Peyer's patch (tissue), 4 donors: ENCODE measurements around the gene PTPRB. TPM values are rescaled to one million over a fixed set of nuclear protein-coding genes. Genes with fewer than 3 reads are reported as not detected.

Experiments used
- DNase-seq, 3 donors: peaks; one replicate each; pipeline ENCODE4 v3.0.0-alpha.2; 2017 to 2019
- H3K27ac ChIP-seq, 4 donors: fragments of 200-600 bp; sonication (generic); one replicate each; pipeline ENCODE4 v1.5.1; 2016 to 2019
- H3K27me3 ChIP-seq, 2 donors: fragments of 200-600 bp; sonication (generic); one replicate each; pipeline ENCODE4 v1.5.1; 2019
- H3K36me3 ChIP-seq, 3 donors: fragments of 200-600 bp; sonication (generic); one replicate each; pipeline ENCODE4 v1.5.1; 2016 to 2019
- H3K4me1 ChIP-seq, 4 donors: fragments of 200-600 bp; sonication (generic); one replicate each; pipeline ENCODE4 v1.5.1; 2016 to 2019
- H3K4me3 ChIP-seq, 4 donors: fragments of 200-600 bp; sonication (generic); 1 replicate in 3 of 4; 2 replicates in 1 of 4; pipeline ENCODE4 v1.5.1; 2016 to 2019; ENCODE audit warnings: mild to moderate bottlenecking in 1 of 4
- H3K9me3 ChIP-seq, 4 donors: fragments of 200-600 bp; sonication (generic); one replicate each; pipeline ENCODE4 v1.5.1; 2016 to 2019; ENCODE audit warnings: mild to moderate bottlenecking in 1 of 4
- POLR2A ChIP-seq, 2 donors: fragments of 450-650 bp; IDR thresholded peaks; one replicate each; pipeline ENCODE4 v1.5.1; 2017; ENCODE audit warnings: antibody characterized with exemption in 2 of 2, mild to moderate bottlenecking in 2 of 2, moderate library complexity in 2 of 2
- total RNA-seq, 4 donors: library from RNA; depleted of rRNA; stranded (reverse); fragments of >200 nt; gene quantifications; one replicate each; pipeline ENCODE4 v1.1.0, GENCODE V29; 2016
- TF ChIP-seq, protein P1 (sequence below), 6 experiments: fragments of 450-650 bp in 4 of 6; fragments of 200-600 bp in 2 of 6; sonication (generic) in 1 of 6; IDR thresholded peaks; one replicate each; pipeline ENCODE4 v1.5.1; 2017 to 2019; ENCODE audit warnings: antibody characterized with exemption in 6 of 6, mild to moderate bottlenecking in 3 of 6, moderate library complexity in 1 of 6

Gene PTPRB
- total RNA-seq, 4 donors from 2014 or later, result 10.5 to 38.8 (median 30.5) TPM

- TF ChIP-seq POLR2A (IDR thresholded peaks at IDR 0.05), result no peak
- TF ChIP-seq, protein P1, sequence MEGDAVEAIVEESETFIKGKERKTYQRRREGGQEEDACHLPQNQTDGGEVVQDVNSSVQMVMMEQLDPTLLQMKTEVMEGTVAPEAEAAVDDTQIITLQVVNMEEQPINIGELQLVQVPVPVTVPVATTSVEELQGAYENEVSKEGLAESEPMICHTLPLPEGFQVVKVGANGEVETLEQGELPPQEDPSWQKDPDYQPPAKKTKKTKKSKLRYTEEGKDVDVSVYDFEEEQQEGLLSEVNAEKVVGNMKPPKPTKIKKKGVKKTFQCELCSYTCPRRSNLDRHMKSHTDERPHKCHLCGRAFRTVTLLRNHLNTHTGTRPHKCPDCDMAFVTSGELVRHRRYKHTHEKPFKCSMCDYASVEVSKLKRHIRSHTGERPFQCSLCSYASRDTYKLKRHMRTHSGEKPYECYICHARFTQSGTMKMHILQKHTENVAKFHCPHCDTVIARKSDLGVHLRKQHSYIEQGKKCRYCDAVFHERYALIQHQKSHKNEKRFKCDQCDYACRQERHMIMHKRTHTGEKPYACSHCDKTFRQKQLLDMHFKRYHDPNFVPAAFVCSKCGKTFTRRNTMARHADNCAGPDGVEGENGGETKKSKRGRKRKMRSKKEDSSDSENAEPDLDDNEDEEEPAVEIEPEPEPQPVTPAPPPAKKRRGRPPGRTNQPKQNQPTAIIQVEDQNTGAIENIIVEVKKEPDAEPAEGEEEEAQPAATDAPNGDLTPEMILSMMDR (IDR thresholded peaks at IDR 0.05), result no peak
These were observed 7.6 kb upstream of the PTPRB start for GRCh38 chr12:70644861-70645260.

DNA sequence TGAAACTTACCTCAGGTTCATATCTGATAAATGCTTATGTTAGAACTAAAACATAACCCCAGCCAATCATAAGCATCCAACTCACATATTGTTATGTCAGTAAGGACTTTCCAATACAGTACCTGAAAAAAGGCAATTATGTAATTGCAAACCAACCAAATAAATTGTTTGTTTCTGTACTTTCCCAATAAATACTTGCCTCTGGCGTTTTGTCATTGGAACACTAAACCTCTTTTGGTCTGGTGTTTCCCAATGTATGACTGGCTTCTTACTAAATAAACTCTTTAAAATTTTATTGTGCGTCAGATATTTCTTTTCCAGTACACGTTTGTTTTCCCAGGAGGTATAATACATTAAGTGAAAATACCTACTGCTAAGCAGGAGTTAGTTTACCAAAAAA lies 6.7 kb upstream of the PTPRB start:
- no peak for DNase-seq
- no peaks in the 10 kb centered on the region for H3K36me3 ChIP-seq
- no peak overlapping the region for H3K4me3 ChIP-seq
- no peaks in the 10 kb centered on the region for H3K9me3 ChIP-seq
- H3K27ac ChIP-seq, result no peak overlapping the region
- H3K27me3 ChIP-seq, result no peaks in the 10 kb centered on the region
- H3K4me1 ChIP-seq, result peaks cover 0 to 10% (median 0%) of the 10 kb centered on the region in 4 donors
- no peak for TF ChIP-seq POLR2A (IDR thresholded peaks at IDR 0.05)
- TF ChIP-seq, protein P1 (IDR thresholded peaks at IDR 0.05), result no peak

More at GRCh38 chr12:70644861-70645260, 7.6 kb upstream of the PTPRB start:
- H3K4me1 ChIP-seq, result peaks cover 0 to 10% (median 0%) of the 10 kb centered on the region in 4 donors
- no peaks in the 10 kb centered on the region for H3K27me3 ChIP-seq
- no peaks in the 10 kb centered on the region for H3K9me3 ChIP-seq
- no peaks in the 10 kb centered on the region for H3K36me3 ChIP-seq
- peak overlapping the region in 1 of 4 donors; percentile 16 for H3K27ac ChIP-seq
- H3K4me3 ChIP-seq, result no peak overlapping the region
- DNase-seq, result no peak

DNA sequence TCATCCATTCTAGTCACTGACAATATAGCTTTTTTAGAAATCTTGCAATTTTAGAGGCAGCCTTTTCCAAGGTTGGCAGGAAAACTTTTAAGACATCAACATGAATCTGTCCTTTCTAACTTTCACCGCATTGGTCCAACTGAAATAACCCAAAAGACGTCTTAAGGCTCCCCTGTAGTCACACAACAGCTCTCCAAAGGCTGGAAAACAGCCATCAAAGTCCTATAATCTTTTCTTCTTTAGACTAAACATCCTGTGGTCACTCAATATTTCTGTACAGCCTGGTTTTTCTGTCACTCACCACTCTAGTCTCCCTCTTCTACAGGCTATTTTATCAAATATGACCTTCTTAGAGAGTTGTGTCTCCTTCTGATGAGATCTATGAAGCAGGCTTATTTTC lies 4.5 kb upstream of the PTPRB start:
- no peak for DNase-seq
- Histone ChIP-seq H3K9me3 (no peaks in the 10 kb centered on the region), H3K27me3 (no peaks in the 10 kb centered on the region), H3K36me3 (no peaks in the 10 kb centered on the region), H3K4me3 (no peak overlapping the region), H3K27ac (no peak overlapping the region), H3K4me1 (peaks cover 0 to 10% (median 0%) of the 10 kb centered on the region in 4 donors)
- TF ChIP-seq POLR2A (IDR thresholded peaks at IDR 0.05), result no peak
- TF ChIP-seq, protein P1 (IDR thresholded peaks at IDR 0.05), result no peak

DNA sequence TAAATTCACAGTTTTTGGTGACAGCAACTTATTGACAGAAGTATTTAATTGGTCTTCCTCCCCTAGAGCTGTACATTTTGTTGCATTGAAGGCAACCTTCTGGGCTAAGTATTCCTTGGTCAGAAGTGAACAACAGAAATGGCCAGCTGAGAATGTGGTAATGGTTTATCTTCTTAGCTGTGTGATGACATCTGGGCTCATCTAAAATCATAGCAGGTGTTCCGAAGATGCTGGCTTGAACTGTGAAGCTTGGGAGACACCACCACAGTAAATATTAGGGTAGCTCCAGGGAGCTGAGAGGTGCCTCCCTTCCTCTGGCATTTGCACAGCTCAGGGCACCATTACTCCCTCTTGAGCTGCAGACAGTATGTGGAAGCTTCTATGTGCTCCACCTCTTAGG lies 3.7 kb upstream of the PTPRB start:
- no peak overlapping the region for H3K4me3 ChIP-seq
- no peaks in the 10 kb centered on the region for H3K36me3 ChIP-seq
- TF ChIP-seq, protein P1 (IDR thresholded peaks at IDR 0.05), result no peak
- no peak for TF ChIP-seq POLR2A (IDR thresholded peaks at IDR 0.05)
- no peaks in the 10 kb centered on the region for H3K27me3 ChIP-seq
- no peak overlapping the region for H3K27ac ChIP-seq
- DNase-seq, result no peak
- peaks cover 0 to 7% (median 0%) of the 10 kb centered on the region in 4 donors for H3K4me1 ChIP-seq
- no peaks in the 10 kb centered on the region for H3K9me3 ChIP-seq

DNA sequence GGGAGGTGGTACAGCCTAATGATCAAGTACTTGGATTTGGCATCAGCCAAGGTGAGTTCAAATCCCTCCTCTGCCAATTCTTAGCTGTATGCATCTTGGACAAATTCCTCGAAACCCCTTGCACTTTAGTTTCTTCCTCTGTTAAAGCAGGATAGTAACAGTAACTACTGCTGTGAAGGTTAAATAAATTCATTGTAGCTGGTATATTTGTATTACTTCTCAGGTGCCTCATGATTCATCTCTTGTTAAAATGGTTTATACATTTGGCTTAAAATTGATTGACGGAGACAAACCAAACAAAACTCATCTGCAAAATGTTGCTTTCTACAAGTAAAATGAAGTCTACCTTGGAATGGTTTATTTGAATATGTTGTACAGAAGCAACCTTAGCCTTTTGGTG lies 2.3 kb upstream of the PTPRB start:
- DNase-seq, result no peak
- Histone ChIP-seq H3K27ac (no peak overlapping the region), H3K9me3 (no peaks in the 10 kb centered on the region), H3K4me1 (no peaks in the 10 kb centered on the region), H3K36me3 (no peaks in the 10 kb centered on the region), H3K27me3 (no peaks in the 10 kb centered on the region), H3K4me3 (no peak overlapping the region)
- TF ChIP-seq POLR2A (IDR thresholded peaks at IDR 0.05), result no peak
- TF ChIP-seq, protein P1 (IDR thresholded peaks at IDR 0.05), result no peak
